AG04449 (cell line): ENCODE results near the gene CYP4X1.
"Not testable (repeated sequence)": the region's sequence is repeated elsewhere in the genome, so short reads cannot be mapped to it uniquely, and the experiment has no call there.

Experiments used
- CTCF ChIA-PET: fragments of 350-600 bp; formaldehyde crosslinking; extraction: SDS; loops from one replicate; lab custom pipeline; 2021; ENCODE audit warnings: antibody characterized with exemption; lab: Yijun Ruan, JAX
- POLR2A ChIA-PET: fragments of 400-600, 350-600 bp; formaldehyde crosslinking; extraction: SDS; loops from one replicate; lab custom pipeline; 2020; ENCODE audit warnings: antibody characterized with exemption, inconsistent platforms; lab: Yijun Ruan, JAX
- DNase-seq: peaks from one replicate; pipeline ENCODE4 v3.0.0-alpha.2; 2010; ENCODE audit warnings: low read depth, low spot score
- H3K4me3 ChIP-seq: 2 replicates; pipeline ENCODE4 v1.5.1; 2011; ENCODE audit warnings: low read depth, mild to moderate bottlenecking, control low read depth, low read length
- CTCF ChIP-seq: IDR thresholded peaks from one replicate; pipeline ENCODE4 v1.5.1; 2011; ENCODE audit warnings: mild to moderate bottlenecking, moderate library complexity, low read length, control low read depth, inconsistent platforms; ENCODE audit not compliant: insufficient read depth; ENCODE audit errors: missing control alignments

The CYP4X1 gene

GRCh38 chr1:47089356-47089755, 65.9 kb downstream of the CYP4X1 start:
- POLR2A ChIA-PET, CTCF ChIA-PET, H3K4me3 ChIP-seq, DNase-seq: not testable (repeated sequence)
- TF ChIP-seq CTCF, result peak; percentile 22

- POLR2A ChIA-PET, H3K4me3 ChIP-seq, DNase-seq, CTCF ChIA-PET: not testable (repeated sequence)
These were observed 68.0 kb downstream of the CYP4X1 start for GRCh38 chr1:47091476-47091875.
